ENCODE results near the gene RPLP2.

Gene RPLP2

GRCh38 chr11:824292-824880 is 14.6 kb downstream of the RPLP2 start:
- DNase-seq (ENCODE audit: low spot score) = no peak

- DNase-seq (ENCODE audit: low spot score) = no peak
These were observed 15.2 kb downstream of the RPLP2 start for GRCh38 chr11:824942-825341.

GRCh38 chr11:825366-826226 is 15.8 kb downstream of the RPLP2 start:
- peak; percentile 52 for DNase-seq (ENCODE audit: low spot score)

- no peak for DNase-seq (ENCODE audit: low spot score)
These were observed 16.5 kb downstream of the RPLP2 start for GRCh38 chr11:826227-826621.

GRCh38 chr11:826836-827145 is 17.0 kb downstream of the RPLP2 start:
- DNase-seq (ENCODE audit: low spot score) = no peak

- DNase-seq (ENCODE audit: low spot score) = peak; percentile 63
These were observed 17.6 kb downstream of the RPLP2 start for GRCh38 chr11:827146-827896.

- no peak for DNase-seq (ENCODE audit: low spot score)
These were observed 18.1 kb downstream of the RPLP2 start, which contains the start of gene CRACR2B for GRCh38 chr11:827897-828192. Gene CRACR2B (plus strand): TSS chr11:827919. CDS start chr11:828608, 689 bp downstream.

GRCh38 chr11:828506-829175 is 18.9 kb downstream of the RPLP2 start:
- DNase-seq (ENCODE audit: low spot score) = no peak

GRCh38 chr11:829176-829846 is 19.5 kb downstream of the RPLP2 start:
- DNase-seq (ENCODE audit: low spot score) = no peak

GRCh38 chr11:829847-830294 is 20.1 kb downstream of the RPLP2 start:
- no peak for DNase-seq (ENCODE audit: low spot score)

GRCh38 chr11:830295-831117 is 20.7 kb downstream of the RPLP2 start:
- DNase-seq (ENCODE audit: low spot score) = no peak

GRCh38 chr11:831118-831864 is 21.5 kb downstream of the RPLP2 start:
- no peak for DNase-seq (ENCODE audit: low spot score)

GRCh38 chr11:831961-832528 is 22.3 kb downstream of the RPLP2 start:
- no peak for DNase-seq (ENCODE audit: low spot score)

- DNase-seq (ENCODE audit: low spot score) = peak; percentile 66
These were observed 22.9 kb downstream of the RPLP2 start, which contains the start of gene CD151 for GRCh38 chr11:832529-833113. Gene CD151 (plus strand): TSS chr11:832952. CDS start chr11:836070, 3,118 bp downstream.

GRCh38 chr11:833114-833791 is 23.5 kb downstream of the RPLP2 start:
- DNase-seq (ENCODE audit: low spot score) = peak; percentile 51

GRCh38 chr11:833849-834311 is 24.1 kb downstream of the RPLP2 start:
- no peak for DNase-seq (ENCODE audit: low spot score)

GRCh38 chr11:834371-835316 is 24.9 kb downstream of the RPLP2 start:
- no peak for DNase-seq (ENCODE audit: low spot score)

GRCh38 chr11:836274-836673 is 26.5 kb downstream of the RPLP2 start:
- no peak for DNase-seq (ENCODE audit: low spot score)

Measured in LoVo (cell line).